ENCODE results near the gene TBL1X. TPM values are rescaled to one million over a fixed set of nuclear protein-coding genes. Genes with fewer than 3 reads are reported as not detected.

Gene TBL1X
- total and polyA plus RNA-seq, 2 of the 4 experiments (the other 2 are of a cell fraction), result 16.2 to 20.8 TPM

DNA sequence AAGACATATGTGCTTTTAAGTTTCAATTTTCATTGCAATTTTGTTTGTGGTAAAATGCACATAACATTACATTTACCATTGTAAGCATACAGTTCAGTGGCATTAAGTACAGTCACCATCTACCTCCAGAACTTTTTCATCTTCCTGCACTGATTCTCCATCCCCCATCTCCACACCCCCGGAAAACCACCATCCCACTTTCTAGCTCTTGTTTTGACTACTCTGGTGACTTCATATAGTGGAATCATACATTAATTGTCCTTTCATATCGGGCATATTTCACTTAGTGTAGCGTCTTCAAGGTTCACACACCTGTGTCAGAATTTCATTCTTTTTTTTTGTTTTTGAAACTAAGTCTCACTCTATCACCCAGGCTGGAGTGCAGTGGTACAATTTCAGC is 157.3 kb downstream of the TBL1X start:
- H2BK20ac ChIP-seq (ENCODE audit: low read depth, low read length), result no peak overlapping the region
- CTCF ChIA-PET, result no interaction called here

More for the DNA sequence above, 157.3 kb downstream of the TBL1X start:
- Histone ChIP-seq H3K4me1 (ENCODE audit: control insufficient read depth, insufficient read depth, low read length) (no peaks in the 10 kb centered on the region), H3K23ac (ENCODE audit: low read depth, low read length) (no peak overlapping the region), H4K20me1 (ENCODE audit: insufficient read depth, low read length) (peaks cover 14% of the 10 kb centered on the region), H4K5ac (ENCODE audit: low read depth, low read length) (no peak overlapping the region), H3K79me1 (ENCODE audit: low read depth in 1 of 2, low read length in 2 of 2) (peaks cover 10 to 58% of the 10 kb centered on the region in 2 experiments), H3K4me3 (ENCODE audit: insufficient read depth, low read depth, low read length) (no peak overlapping the region), H2BK5ac (ENCODE audit: low read depth, low read length, poor library complexity, severe bottlenecking) (no peak overlapping the region), H3K9me3 (ENCODE audit: control insufficient read depth, insufficient read depth, low read length) (no peaks in the 10 kb centered on the region), H2BK15ac (ENCODE audit: low read depth, low read length) (no peak overlapping the region), H3K9ac (ENCODE audit: low read depth, low read length) (no peak overlapping the region), H2AFZ (replicated peaks; ENCODE audit: low read length, poor library complexity) (no peak overlapping the region), H3K27ac (ENCODE audit: insufficient read depth, low read length) (no peak overlapping the region), H3K9me1 (ENCODE audit: insufficient read depth, low read length) (peaks cover 12% of the 10 kb centered on the region; the same call in 1 of the 2 replicates), H3K4me2 (ENCODE audit: low read depth, low read length) (no peak overlapping the region), H2AK5ac (ENCODE audit: low read depth, low read length) (no peak overlapping the region), H3K27me3 (ENCODE audit: control insufficient read depth, insufficient read depth, low read length) (no peaks in the 10 kb centered on the region), H3K18ac (ENCODE audit: low read depth, low read length) (no peak overlapping the region), H2AK9ac (replicated peaks; ENCODE audit: low read depth, low read length, poor library complexity) (no peak overlapping the region), H2BK120ac (ENCODE audit: low read depth, low read length) (no peak overlapping the region), H3K14ac (replicated peaks; ENCODE audit: low read depth, low read length) (no peak overlapping the region), H3K56ac (ENCODE audit: extremely low read depth, insufficient read depth, low read length) (no peak overlapping the region), H4K8ac (ENCODE audit: low read depth in 2 of 2, low read length in 2 of 2) (no peak overlapping the region), H3K36me3 (ENCODE audit: control insufficient read depth, insufficient read depth, low read length) (no peaks in the 10 kb centered on the region), H4K91ac (ENCODE audit: insufficient read depth, low read depth, low read length) (no peak overlapping the region), H3K4ac (ENCODE audit: low read depth, low read length) (no peak overlapping the region)
- ATAC-seq (ENCODE audit: low read depth) (no peak), DNase-seq (no peak)
- intact Hi-C loops (cut with micrococcal nuclease), result no loop called here
- TF ChIP-seq SMC3 (IDR thresholded peaks at IDR 0.05; ENCODE audit: low read depth, low read length) (no peak), BHLHE40 (IDR thresholded peaks at IDR 0.05; ENCODE audit: low read depth, low read length) (no peak), RCOR1 (IDR thresholded peaks at IDR 0.05; ENCODE audit: insufficient replicate concordance, low read length) (no peak)
- TF ChIP-seq, protein P1, sequence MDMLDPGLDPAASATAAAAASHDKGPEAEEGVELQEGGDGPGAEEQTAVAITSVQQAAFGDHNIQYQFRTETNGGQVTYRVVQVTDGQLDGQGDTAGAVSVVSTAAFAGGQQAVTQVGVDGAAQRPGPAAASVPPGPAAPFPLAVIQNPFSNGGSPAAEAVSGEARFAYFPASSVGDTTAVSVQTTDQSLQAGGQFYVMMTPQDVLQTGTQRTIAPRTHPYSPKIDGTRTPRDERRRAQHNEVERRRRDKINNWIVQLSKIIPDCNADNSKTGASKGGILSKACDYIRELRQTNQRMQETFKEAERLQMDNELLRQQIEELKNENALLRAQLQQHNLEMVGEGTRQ (IDR thresholded peaks at IDR 0.05; ENCODE audit: low read depth, low read length), result no peak
- dilution Hi-C loops (cut with HindIII; ENCODE audit: low sequenced_read_pairs, unreplicated experiment), result no loop called here
- WGBS, 2 experiments (ENCODE audit: extremely low coverage in 2 of 2, insufficient read length in 1 of 2), result 86% methylated on average over 2 of the region's 3 CpGs; no CpG with 5 or more reads in 1 of the 2 experiments
- in situ Hi-C loops (cut with MboI; ENCODE audit: low sequenced_read_pairs), result no loop called here
- POLR2A ChIA-PET (ENCODE audit: unreplicated experiment), result no interaction called here
- BruUV-seq (replicated peaks), result no TSS peak

All from IMR-90 (cell line).